Head of caudate nucleus (tissue), 42 donors: ENCODE results near the gene SULT2B1.

ENCODE experiments used
- DNase-seq, 42 donors: peaks; one replicate each; pipeline versions ENCODE4 v3.0.0 to v3.0.0-alpha.2; 2020 to 2021; ENCODE audit warnings: mixed read lengths in 7 of 42
- intact Hi-C: fragments of 100-400 bp; cut with DNase I; formaldehyde crosslinking; loops from one replicate; pipeline ENCODE4 v1.15.0; 2022

Gene SULT2B1

GRCh38 chr19:48591021-48591420 is 39.0 kb downstream of the SULT2B1 start:
- intact Hi-C loops, result no loop called here
- DNase-seq, result no peak

GRCh38 chr19:48595171-48595570 is 43.2 kb downstream of the SULT2B1 start:
- intact Hi-C loops, result no loop called here
- no peak for DNase-seq

- intact Hi-C loops, result no loop called here
- DNase-seq, result no peak
Observed at GRCh38 chr19:48595833-48596232, 43.9 kb downstream of the SULT2B1 start.

- DNase-seq, result no peak
- intact Hi-C loops, result no loop called here
Observed at GRCh38 chr19:48596237-48596636, 44.3 kb downstream of the SULT2B1 start.

GRCh38 chr19:48596679-48597465 is 44.9 kb downstream of the SULT2B1 start:
- no peak for DNase-seq
- intact Hi-C loops, result no loop called here

- no peak for DNase-seq
- intact Hi-C loops, result no loop called here
Observed at GRCh38 chr19:48598996-48599700, 47.2 kb downstream of the SULT2B1 start.

- DNase-seq, result no peak
- intact Hi-C loops, result no loop called here
Observed at GRCh38 chr19:48600679-48601417, 48.9 kb downstream of the SULT2B1 start.

- no peak for DNase-seq
- intact Hi-C loops, result no loop called here
Observed at GRCh38 chr19:48603001-48603400, 51.0 kb downstream of the SULT2B1 start.

GRCh38 chr19:48603449-48603848 is 51.5 kb downstream of the SULT2B1 start:
- intact Hi-C loops, result no loop called here
- DNase-seq, result no peak

- intact Hi-C loops, result no loop called here
- no peak for DNase-seq
Observed at GRCh38 chr19:48603850-48604249, 51.9 kb downstream of the SULT2B1 start.

- no peak for DNase-seq
- intact Hi-C loops, result no loop called here
Observed at GRCh38 chr19:48606463-48607358, 54.7 kb downstream of the SULT2B1 start, which contains the start of gene SPACA4. Gene SPACA4 (plus strand): TSS chr19:48606742. CDS start chr19:48606979, 237 bp downstream.

- DNase-seq, result no peak
Observed at GRCh38 chr19:48607359-48607755, 55.4 kb downstream of the SULT2B1 start.

GRCh38 chr19:48608798-48609263 is 56.9 kb downstream of the SULT2B1 start:
- DNase-seq, result peak in 25 of 42 donors; percentile 32 to 73 (median 51)
- intact Hi-C loops, result no loop called here

More at GRCh38 chr19:48607359-48607755, 55.4 kb downstream of the SULT2B1 start:
- intact Hi-C loops, result no loop called here

GRCh38 chr19:48609571-48610108 is 57.7 kb downstream of the SULT2B1 start:
- intact Hi-C loops, result no loop called here

GRCh38 chr19:48611872-48612271 is 59.9 kb downstream of the SULT2B1 start:
- intact Hi-C loops, result no loop called here
- DNase-seq, result no peak

More at GRCh38 chr19:48609571-48610108, 57.7 kb downstream of the SULT2B1 start:
- no peak for DNase-seq

GRCh38 chr19:48613024-48613851 is 61.3 kb downstream of the SULT2B1 start:
- intact Hi-C loops, result no loop called here
- DNase-seq, result peak in 36 of 42 donors; percentile 30 to 82 (median 69)

GRCh38 chr19:48613852-48614435 is 62.0 kb downstream of the SULT2B1 start:
- intact Hi-C loops, result no loop called here
- no peak for DNase-seq
